Mucosa of stomach (tissue), 1 donor: Measurements from ENCODE around the gene CYP27C1.
"Not testable (repeated sequence)": the region's sequence is repeated elsewhere in the genome, so short reads cannot be mapped to it uniquely, and the experiment has no call there.

Experiments
- H3K27me3 ChIP-seq: one replicate; pipeline ENCODE4 v1.7.0; 2013; ENCODE audit warnings: mild to moderate bottlenecking, low read length; ENCODE audit not compliant: control insufficient read depth, insufficient read depth
- H3K36me3 ChIP-seq: one replicate; pipeline ENCODE4 v1.7.0; 2013; ENCODE audit warnings: low read length; ENCODE audit not compliant: control insufficient read depth, insufficient read depth
- H3K4me1 ChIP-seq: one replicate; pipeline ENCODE4 v1.7.0; 2013; ENCODE audit warnings: mild to moderate bottlenecking, low read length; ENCODE audit not compliant: control insufficient read depth, insufficient read depth
- H3K4me3 ChIP-seq: one replicate; pipeline ENCODE4 v1.7.0; 2013; ENCODE audit warnings: low read length
- H3K9ac ChIP-seq: one replicate; pipeline ENCODE4 v1.7.0; 2013; ENCODE audit warnings: mild to moderate bottlenecking, low read length, moderate library complexity
- H3K9me3 ChIP-seq: one replicate; pipeline ENCODE4 v1.7.0; 2013; ENCODE audit warnings: mild to moderate bottlenecking, low read length, moderate library complexity; ENCODE audit not compliant: control insufficient read depth
- donor health status: Pancreatic carcinoma.

The CYP27C1 gene

DNA sequence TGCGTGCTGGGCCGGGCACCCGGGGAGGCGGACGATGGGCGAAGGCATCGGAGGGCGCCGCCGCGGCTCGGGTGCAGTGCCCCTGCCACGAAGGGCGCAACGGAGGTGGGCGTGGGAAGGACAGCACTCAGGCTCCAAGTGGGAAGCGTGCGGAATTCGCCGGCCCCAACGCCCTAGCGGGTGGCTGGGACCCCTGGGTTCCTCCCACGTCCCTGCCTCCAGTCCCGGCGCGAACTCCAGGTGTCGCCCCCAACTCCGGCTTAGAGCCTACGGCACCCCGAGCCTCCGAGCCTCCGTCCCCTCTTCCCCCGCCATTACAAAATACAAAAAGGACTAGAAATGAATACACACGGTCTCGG lies 1.3 kb downstream of the CYP27C1 start:
- no peaks in the 10 kb centered on the region for H3K9me3 ChIP-seq
- no peak overlapping the region for H3K9ac ChIP-seq
- H3K27me3 ChIP-seq, result peaks cover 44% of the 10 kb centered on the region

DNA sequence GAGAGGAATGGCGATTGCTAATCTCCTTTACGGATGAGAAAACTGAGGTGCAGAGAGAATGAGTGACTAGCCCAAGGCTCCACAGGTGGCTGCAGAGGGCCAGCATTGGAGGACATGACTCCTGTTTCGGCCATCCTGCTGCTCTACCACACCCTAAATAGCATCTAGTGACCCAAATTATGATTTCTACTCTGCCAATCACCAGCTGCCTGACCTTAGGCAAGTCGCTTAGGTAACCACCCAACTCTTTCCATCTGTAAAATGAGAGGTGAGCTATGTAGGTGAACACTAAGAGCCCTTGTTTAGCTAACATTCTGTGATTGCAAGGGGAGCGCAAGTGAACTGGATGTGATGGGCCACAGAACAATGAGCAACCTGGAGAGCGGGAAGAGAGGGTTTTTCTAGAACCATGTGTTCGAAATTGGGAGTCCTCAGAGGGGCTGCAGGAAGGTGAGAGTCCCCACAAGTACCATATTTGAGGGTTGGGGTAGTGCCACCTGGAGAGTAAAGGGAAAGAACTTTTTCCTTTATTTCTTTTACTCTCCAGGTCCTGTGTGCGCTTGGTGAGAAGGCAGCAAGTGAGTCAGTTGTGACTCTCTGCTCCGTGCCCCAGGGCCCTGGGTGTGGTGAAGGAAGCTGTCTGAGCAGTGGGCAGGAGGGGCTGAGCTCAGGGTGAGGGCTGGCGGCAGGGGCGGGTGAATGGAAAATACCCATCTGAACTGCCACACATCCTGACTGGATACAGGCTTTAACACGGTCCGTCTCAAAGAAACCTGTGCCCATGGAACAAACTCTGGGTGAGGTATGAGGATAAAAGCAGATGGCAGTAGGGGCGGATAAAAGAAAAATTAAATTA lies 2.4 kb downstream of the CYP27C1 start:
- peaks cover 8% of the 10 kb centered on the region for H3K4me1 ChIP-seq
- no peak overlapping the region for H3K4me3 ChIP-seq
- H3K9me3 ChIP-seq, result no peaks in the 10 kb centered on the region
- H3K9ac ChIP-seq, result no peak overlapping the region
- no peaks in the 10 kb centered on the region for H3K36me3 ChIP-seq
- peaks cover 46% of the 10 kb centered on the region for H3K27me3 ChIP-seq

More for the DNA sequence above, 1.3 kb downstream of the CYP27C1 start:
- H3K36me3 ChIP-seq, result no peaks in the 10 kb centered on the region
- H3K4me3 ChIP-seq, result no peak overlapping the region
- H3K4me1 ChIP-seq, result peaks cover 8% of the 10 kb centered on the region

DNA sequence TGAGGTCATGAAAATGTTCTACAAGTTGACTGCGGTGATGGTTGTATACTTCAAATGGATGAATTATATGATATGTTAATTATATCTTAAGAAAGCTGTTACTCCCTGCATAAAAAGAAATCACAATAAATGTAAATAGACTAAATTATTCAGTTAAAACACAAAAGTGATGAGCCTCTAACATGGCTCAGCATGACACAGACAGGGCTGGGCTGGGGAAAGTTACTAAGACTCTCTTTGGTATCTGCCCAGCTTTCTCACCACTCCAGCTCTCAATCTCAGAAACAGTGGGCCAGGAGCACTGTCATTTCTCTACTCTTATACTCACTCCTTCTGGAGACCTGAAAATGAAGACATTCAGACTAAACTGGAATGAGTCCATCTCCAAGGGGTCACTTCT lies 3.5 kb downstream of the CYP27C1 start:
- Histone ChIP-seq H3K9ac (no peak overlapping the region), H3K9me3 (no peaks in the 10 kb centered on the region), H3K27me3 (peaks cover 46% of the 10 kb centered on the region), H3K36me3 (no peaks in the 10 kb centered on the region), H3K4me3 (no peak overlapping the region), H3K4me1 (peaks cover 8% of the 10 kb centered on the region)

DNA sequence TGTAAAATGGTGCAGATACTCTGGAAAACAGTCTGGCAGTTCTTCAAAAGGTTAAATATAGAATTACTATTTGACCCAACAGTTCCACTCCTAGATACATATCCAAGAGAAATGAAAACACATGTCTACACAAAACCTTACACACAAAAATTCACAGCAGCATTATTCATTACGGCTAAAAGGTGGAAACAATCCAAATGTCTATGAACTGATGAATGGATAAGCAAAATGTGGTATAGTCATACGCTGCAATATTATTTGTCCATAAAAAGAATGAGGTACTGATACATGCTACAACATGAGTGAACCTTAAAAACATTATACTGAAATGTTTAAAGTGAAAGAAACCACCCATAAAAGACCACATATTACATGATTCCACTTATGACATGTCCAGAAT lies 4.0 kb downstream of the CYP27C1 start:
- peaks cover 44% of the 10 kb centered on the region for H3K27me3 ChIP-seq
- no peaks in the 10 kb centered on the region for H3K9me3 ChIP-seq
- no peaks in the 10 kb centered on the region for H3K36me3 ChIP-seq
- no peak overlapping the region for H3K4me3 ChIP-seq
- H3K9ac ChIP-seq, result no peak overlapping the region
- peaks cover 8% of the 10 kb centered on the region for H3K4me1 ChIP-seq

DNA sequence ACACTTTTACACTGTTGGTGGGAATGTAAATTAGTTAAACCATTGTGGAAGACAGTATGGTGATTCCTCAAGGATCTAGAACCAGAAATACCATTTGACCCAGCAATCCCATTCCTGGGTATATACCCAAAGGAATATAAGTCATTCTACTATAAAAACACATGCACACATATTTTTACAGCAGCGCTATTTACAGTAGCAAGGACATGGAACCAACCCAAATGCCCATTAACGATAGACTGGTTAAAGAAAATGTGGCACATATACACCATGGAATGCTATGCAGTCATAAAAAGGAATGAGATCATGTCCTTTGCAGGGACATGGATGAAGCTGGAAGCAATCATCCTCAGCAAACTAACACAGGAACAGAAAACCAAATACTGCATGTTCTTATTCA lies 5.9 kb downstream of the CYP27C1 start:
- not testable (repeated sequence) for H3K9ac ChIP-seq, H3K36me3 ChIP-seq
- peaks cover 27% of the 10 kb centered on the region for H3K27me3 ChIP-seq

DNA sequence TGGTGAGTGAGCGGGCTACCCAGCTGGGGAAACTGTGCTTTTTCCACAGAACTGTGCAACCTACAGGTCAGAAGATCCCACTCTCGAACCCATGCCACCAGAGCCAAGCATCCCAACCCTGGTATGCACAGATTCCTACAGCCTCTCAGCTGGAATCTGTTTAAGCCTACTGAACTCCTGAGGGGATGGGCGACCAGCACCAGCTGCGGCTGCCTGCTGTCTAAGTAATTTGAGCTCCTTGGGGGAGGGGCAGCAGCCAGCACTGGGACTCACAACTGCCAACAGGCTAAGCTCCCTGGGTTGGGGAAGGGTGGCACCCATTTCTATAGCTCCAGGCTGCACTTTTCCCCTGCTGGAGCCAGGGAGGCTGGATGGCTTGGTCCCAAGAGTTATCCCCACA lies 11.8 kb downstream of the CYP27C1 start:
- H3K4me1 ChIP-seq, result no peaks in the 10 kb centered on the region
- no peaks in the 10 kb centered on the region for H3K36me3 ChIP-seq
- no peak overlapping the region for H3K4me3 ChIP-seq
- no peak overlapping the region for H3K9ac ChIP-seq
- no peaks in the 10 kb centered on the region for H3K9me3 ChIP-seq
- no peaks in the 10 kb centered on the region for H3K27me3 ChIP-seq

More for the DNA sequence above, 5.9 kb downstream of the CYP27C1 start:
- not testable (repeated sequence) for H3K9me3 ChIP-seq, H3K4me1 ChIP-seq, H3K4me3 ChIP-seq

DNA sequence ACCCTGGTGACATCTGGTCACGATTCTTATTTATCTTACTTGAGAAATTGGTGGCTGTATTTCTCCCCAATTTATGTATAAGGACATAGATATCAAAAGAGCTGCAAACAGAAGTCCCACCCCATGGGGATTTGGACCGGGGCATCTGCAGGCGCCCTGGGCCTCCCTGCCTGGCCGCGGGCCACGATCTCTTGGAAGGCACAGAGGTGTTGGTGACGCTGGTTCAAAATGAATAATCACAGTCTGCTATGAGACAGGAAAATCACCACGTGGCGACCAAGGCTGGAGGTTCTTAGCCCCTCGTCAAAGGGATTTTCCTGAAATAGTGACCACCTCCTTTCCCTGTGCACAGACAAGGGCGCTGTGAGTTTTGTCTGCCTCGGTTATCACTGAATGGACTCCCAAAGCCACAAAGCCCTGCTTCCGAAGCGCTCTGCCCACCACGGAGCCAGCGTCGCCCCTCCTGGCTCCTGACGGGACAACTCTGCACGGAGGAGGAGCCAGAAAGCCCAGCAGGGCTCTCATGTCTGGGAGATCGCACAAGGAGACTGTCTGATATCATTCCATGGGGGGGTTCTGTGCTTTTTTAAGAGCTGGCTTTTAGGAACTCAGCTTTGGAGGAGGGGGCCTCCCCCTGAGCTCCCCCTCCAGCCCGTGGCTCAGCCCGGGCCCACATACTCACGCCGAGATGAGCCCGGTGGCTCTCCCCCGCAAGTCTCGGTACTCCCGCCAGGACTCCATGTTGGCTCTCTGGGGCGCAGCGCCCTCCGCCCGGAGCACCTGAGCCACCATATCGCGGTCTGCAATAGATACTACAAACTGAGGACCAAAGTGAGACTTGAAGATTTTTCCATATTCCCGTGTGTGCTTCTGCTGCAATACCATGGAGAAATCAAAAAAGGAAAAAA lies 14.6 kb downstream of the CYP27C1 start:
- Histone ChIP-seq H3K9me3 (no peaks in the 10 kb centered on the region), H3K36me3 (no peaks in the 10 kb centered on the region), H3K4me3 (no peak overlapping the region), H3K4me1 (no peaks in the 10 kb centered on the region), H3K27me3 (no peaks in the 10 kb centered on the region), H3K9ac (no peak overlapping the region)

DNA sequence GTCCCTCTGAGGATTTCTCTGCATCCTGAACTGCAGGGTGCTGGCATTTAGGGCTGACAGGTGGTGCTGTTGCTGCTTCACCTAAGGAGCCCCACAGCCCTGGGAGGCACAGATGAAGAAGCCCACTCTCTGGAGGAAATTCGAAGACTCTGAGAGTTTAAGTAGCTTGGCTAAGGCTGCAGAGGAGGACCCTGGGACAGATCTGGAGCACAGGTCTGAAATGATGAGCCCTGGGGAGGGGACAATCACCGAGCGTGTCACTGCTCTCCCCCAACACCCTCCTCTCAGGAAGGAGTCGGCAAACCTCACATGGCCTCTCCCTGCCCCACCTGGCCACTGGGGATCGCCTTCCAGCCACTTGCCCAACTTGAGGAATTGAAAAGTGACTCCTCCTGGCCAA lies 18.6 kb downstream of the CYP27C1 start:
- Histone ChIP-seq H3K9ac (no peak overlapping the region), H3K27me3 (no peaks in the 10 kb centered on the region), H3K4me3 (no peak overlapping the region), H3K4me1 (no peaks in the 10 kb centered on the region), H3K36me3 (no peaks in the 10 kb centered on the region), H3K9me3 (no peaks in the 10 kb centered on the region)

DNA sequence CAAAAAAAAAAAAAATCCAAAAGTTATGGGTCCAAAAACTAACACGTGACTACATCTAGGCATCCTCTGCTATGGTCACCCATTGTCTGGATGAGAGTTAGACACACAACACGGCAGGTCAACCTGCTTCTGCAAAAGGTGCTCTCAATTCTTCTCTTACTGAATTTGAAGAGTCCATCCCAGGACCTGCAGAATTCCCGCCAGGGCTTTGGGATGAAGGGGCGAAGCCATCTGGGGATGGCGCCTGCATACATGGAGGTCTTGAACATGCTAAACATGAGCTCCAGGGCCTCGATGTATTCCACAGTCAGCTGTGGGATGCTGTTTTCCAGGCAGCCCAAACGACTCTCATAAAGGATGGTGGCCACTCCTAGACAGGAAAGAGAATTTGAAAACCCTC lies 19.1 kb downstream of the CYP27C1 start:
- Histone ChIP-seq H3K9ac (no peak overlapping the region), H3K4me3 (no peak overlapping the region), H3K27me3 (no peaks in the 10 kb centered on the region), H3K36me3 (no peaks in the 10 kb centered on the region), H3K4me1 (no peaks in the 10 kb centered on the region), H3K9me3 (no peaks in the 10 kb centered on the region)

DNA sequence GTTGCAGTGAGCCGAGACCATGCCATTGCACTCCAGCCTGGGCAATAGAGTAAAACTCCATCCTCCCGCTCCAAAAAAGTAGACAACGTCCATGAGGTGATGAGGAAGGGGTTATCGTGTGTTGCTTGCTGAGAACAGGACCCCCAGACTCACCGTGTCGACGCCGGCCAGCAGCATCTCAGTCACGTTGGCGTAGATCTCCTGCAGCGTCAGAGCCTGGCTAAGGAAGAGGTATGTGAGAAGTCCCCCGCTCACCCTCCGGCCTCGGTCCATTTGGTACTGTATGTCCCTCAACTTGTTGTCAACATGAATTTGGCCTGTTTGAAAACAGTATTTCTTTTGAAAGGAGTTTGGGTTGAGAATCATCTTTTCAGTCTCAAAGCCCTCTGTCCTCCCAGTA lies 20.9 kb downstream of the CYP27C1 start:
- no peak overlapping the region for H3K4me3 ChIP-seq
- H3K9me3 ChIP-seq, result no peaks in the 10 kb centered on the region
- H3K36me3 ChIP-seq, result no peaks in the 10 kb centered on the region
- no peak overlapping the region for H3K9ac ChIP-seq
- H3K4me1 ChIP-seq, result no peaks in the 10 kb centered on the region
- H3K27me3 ChIP-seq, result no peaks in the 10 kb centered on the region

DNA sequence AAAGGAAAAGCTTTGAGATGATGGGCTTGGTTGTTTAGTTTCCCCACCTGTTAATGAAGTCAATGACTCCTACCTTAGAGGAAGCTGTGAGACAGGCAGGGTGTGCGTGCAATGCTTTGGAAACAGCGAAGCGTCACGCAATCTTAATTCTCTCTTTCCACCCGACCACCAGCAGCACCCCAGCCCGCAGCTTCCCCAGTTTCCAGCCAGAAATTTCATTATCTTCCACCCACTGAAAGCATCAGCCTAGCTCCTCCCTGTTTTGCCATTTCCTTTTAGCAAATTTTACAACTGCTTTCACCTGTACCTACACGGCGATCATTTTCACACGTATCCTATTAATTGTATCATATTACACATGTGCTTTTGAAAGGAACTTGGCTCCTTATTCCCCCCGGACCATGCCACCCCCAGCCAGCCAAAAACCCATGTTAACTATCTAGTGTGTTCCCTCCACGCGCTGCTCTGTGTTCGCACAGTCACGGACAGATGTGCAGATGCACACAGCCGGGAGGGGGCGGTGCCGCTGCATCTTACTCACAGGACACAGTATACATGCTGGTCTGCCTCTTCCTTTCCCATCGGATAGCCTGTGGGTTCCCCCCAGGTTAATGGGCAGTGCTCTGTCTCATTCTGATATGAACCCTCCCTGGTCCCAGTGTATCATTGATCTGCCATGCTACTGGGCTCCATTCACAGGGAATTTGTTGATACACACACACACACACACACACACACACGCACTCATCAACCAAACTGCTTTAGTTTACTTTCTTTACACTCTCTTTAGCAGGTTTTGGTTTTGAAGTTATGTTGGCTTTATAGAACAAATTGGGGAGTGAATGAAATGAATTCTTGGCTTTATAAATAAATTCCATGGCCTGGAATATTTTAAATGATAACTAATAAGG lies 22.4 kb downstream of the CYP27C1 start:
- H3K9ac ChIP-seq, result no peak overlapping the region
- H3K27me3 ChIP-seq, result no peaks in the 10 kb centered on the region
- no peaks in the 10 kb centered on the region for H3K9me3 ChIP-seq
- no peaks in the 10 kb centered on the region for H3K4me1 ChIP-seq
- no peak overlapping the region for H3K4me3 ChIP-seq
- H3K36me3 ChIP-seq, result no peaks in the 10 kb centered on the region
